K562 (cell line): ENCODE data around the gene UTP20. TPM values are rescaled to one million over a fixed set of nuclear protein-coding genes. Genes with fewer than 3 reads are reported as not detected.

ENCODE experiments used
- ATAC-seq: fragments of 200-7000 bp; cut with Tn5 transposase; 3 replicates; pipeline ENCODE4 v1.9.1; 2020; ENCODE audit warnings: moderate library complexity
- BruUV-seq: library from RNA; stranded (reverse); fragments of 400-500 nt; replicated peaks from 2 replicates; lab custom pipeline; 2021; lab: Mats Ljungman, UMichigan
- CTCF ChIA-PET: fragments of 300-600 bp; formaldehyde crosslinking; extraction: SDS; loops from one replicate; lab custom pipeline; 2021; ENCODE audit warnings: low intra/inter-chr PET ratio; lab: Yijun Ruan, JAX
- POLR2A ChIA-PET: fragments of 300-600, 350-650 bp; sonication (Branson Sonifier 250); formaldehyde crosslinking; extraction: SDS; loops from one replicate; lab custom pipeline; 2021; ENCODE audit warnings: antibody characterized with exemption, inconsistent platforms; lab: Yijun Ruan, JAX
- DNase-seq, 4 experiments: peaks; one replicate each; pipeline versions ENCODE4 v3.0.0 to v3.0.0-alpha.2; 2011 to 2018; ENCODE audit warnings: low spot score in 3 of 4, mixed read lengths in 3 of 4; ENCODE audit errors: extremely low read depth in 1 of 4
- FAIRE-seq: peaks from 2 replicates; lab custom pipeline; 2011; peaks lifted over from hg19 to GRCh38; lab: Jason Lieb, UNC
- H2AFZ ChIP-seq: 2 replicates; pipeline ENCODE4 v1.6.0; 2011; ENCODE audit warnings: low read depth, low read length, control low read depth, inconsistent platforms
- H3K27ac ChIP-seq: fragments of 200-600 bp; 3 replicates; pipeline ENCODE4 v1.8.0; 2011; ENCODE audit warnings: low read depth, mild to moderate bottlenecking, control low read depth, inconsistent platforms, low read length, moderate library complexity, mixed read lengths; ENCODE audit errors: extremely low read depth
- H3K27me3 ChIP-seq, 2 experiments: fragments of 300-600 bp in 1 of 2; 2 replicates in 1 of 2; 3 replicates in 1 of 2; pipeline versions ENCODE4 v1.6.0 to v1.8.0; 2011; ENCODE audit warnings: inconsistent platforms in 2 of 2, low read length in 2 of 2, mild to moderate bottlenecking in 1 of 2, mixed read lengths in 1 of 2, moderate library complexity in 1 of 2; ENCODE audit not compliant: control insufficient read depth in 2 of 2, insufficient read depth in 2 of 2
- H3K36me3 ChIP-seq: fragments of 300-600 bp; 3 replicates; pipeline ENCODE4 v1.8.0; 2011; ENCODE audit warnings: mild to moderate bottlenecking, low read length, inconsistent platforms; ENCODE audit not compliant: control insufficient read depth, insufficient read depth
- H3K4me1 ChIP-seq, 2 experiments: fragments of 200-600 bp in 1 of 2; replicated peaks in 1 of 2; 2 replicates in 1 of 2; 3 replicates in 1 of 2; pipeline versions ENCODE4 v1.5.1 to v1.8.0; 2011; ENCODE audit warnings: inconsistent platforms in 2 of 2, low read length in 2 of 2, mild to moderate bottlenecking in 1 of 2, mixed read lengths in 1 of 2, moderate library complexity in 1 of 2; ENCODE audit not compliant: control insufficient read depth in 2 of 2, insufficient read depth in 2 of 2
- H3K4me2 ChIP-seq: 2 replicates; pipeline ENCODE4 v1.6.1; 2011; ENCODE audit warnings: low read length, control low read depth, inconsistent platforms, mixed read lengths; ENCODE audit not compliant: insufficient read depth
- H3K4me3 ChIP-seq: fragments of 200-600 bp; sonication (generic), shearing (Covaris generic); 2 replicates; pipeline ENCODE4 v1.5.1; 2016; ENCODE audit warnings: control low read depth, inconsistent platforms
- H3K79me2 ChIP-seq: fragments of 200-600 bp; 3 replicates; pipeline ENCODE4 v1.8.0; 2011; ENCODE audit warnings: low read length, inconsistent platforms; ENCODE audit not compliant: control insufficient read depth, insufficient read depth
- H3K9ac ChIP-seq, 2 experiments: 2 replicates each; pipeline versions ENCODE4 v1.6.0 to v1.6.1; 2011; ENCODE audit warnings: low read depth in 2 of 2, low read length in 2 of 2, control low read depth in 1 of 2, inconsistent platforms in 1 of 2, mild to moderate bottlenecking in 1 of 2, mixed read lengths in 1 of 2; ENCODE audit not compliant: insufficient read depth in 1 of 2
- H3K9me1 ChIP-seq: one replicate; pipeline ENCODE4 v1.6.0; 2011; ENCODE audit warnings: inconsistent platforms, mild to moderate bottlenecking, low read length, moderate library complexity; ENCODE audit not compliant: control insufficient read depth, insufficient read depth
- H3K9me3 ChIP-seq: replicated peaks from 2 replicates; pipeline ENCODE4 v1.5.1; 2011; ENCODE audit warnings: low read depth, low read length, inconsistent platforms; ENCODE audit not compliant: control insufficient read depth, insufficient read depth
- H4K20me1 ChIP-seq: replicated peaks from 2 replicates; pipeline ENCODE4 v1.6.1; 2011; ENCODE audit warnings: low read length, inconsistent platforms, mixed read lengths; ENCODE audit not compliant: control insufficient read depth, insufficient read depth
- ZBTB5 ChIP-seq: fragments of 450-650 bp; IDR thresholded peaks from 2 replicates; pipeline ENCODE4 v1.6.1; 2017; ENCODE audit warnings: antibody characterized with exemption
- WGBS: fragments of 100-300 bp; shearing (Covaris generic); methylation state at CpG from one replicate; pipeline ENCODE4 v1.1.6; 2016; ENCODE audit warnings: low coverage, mixed read lengths; ENCODE audit not compliant: insufficient coverage; ENCODE audit errors: missing lambda C conversion rate; 5-methylcytosine and 5-hydroxymethylcytosine counted together
- in situ Hi-C: fragments of 300-500 bp; cut with MboI; formaldehyde crosslinking; loops from 4 replicates; pipeline ENCODE4 v1.15.0; 2018; ENCODE audit warnings: inconsistent platforms, mixed read lengths
- intact Hi-C: fragments of 100-400 bp; cut with micrococcal nuclease; formaldehyde crosslinking; loops from 2 replicates; pipeline ENCODE4 v1.14.2; 2022
- polyA plus RNA-seq, 8 experiments: library from polyadenylated mRNA; depleted of rRNA in 4 of 8; stranded (reverse) in 5 of 8; unstranded in 3 of 8; fragments of >200 nt; fragmentation: Nextera tagmentation in 2 of 8; fragmentation: Illumina TruSeq in 1 of 8; extraction: Ambion mirVana in 2 of 8; extraction: Trizol in 1 of 8; gene quantifications; 2 replicates each; pipeline versions ENCODE4 v1.2.1 to v1.2.3, GENCODE V29; 2011 to 2014; ENCODE audit warnings: inconsistent platforms in 1 of 8, missing spikeins in 1 of 8
- total RNA-seq, 7 experiments: library from RNA; depleted of rRNA in 6 of 7; stranded (reverse); fragments of >200 nt in 6 of 7; fragmentation: Illumina TruSeq in 2 of 7; extraction: Trizol in 2 of 7; gene quantifications; 2 replicates each; pipeline versions ENCODE4 v1.2.1 to v1.2.3, GENCODE V29; 2011 to 2021; ENCODE audit warnings: low replicate concordance in 1 of 7
- TF ChIP-seq, protein P1 (sequence below): fragments of 250-450 bp; sonication (Bioruptor Pico); IDR thresholded peaks from 2 replicates; pipeline ENCODE4 v1.8.0; 2022; ENCODE audit warnings: inconsistent platforms, mild to moderate bottlenecking, moderate library complexity, borderline replicate concordance

Gene UTP20
- total and polyA plus RNA-seq, 9 of the 15 experiments (the other 6 are each of a cell fraction or from before 2014, with no cell fraction given) = 4.3 to 41.3 (median 20.7) TPM

DNA sequence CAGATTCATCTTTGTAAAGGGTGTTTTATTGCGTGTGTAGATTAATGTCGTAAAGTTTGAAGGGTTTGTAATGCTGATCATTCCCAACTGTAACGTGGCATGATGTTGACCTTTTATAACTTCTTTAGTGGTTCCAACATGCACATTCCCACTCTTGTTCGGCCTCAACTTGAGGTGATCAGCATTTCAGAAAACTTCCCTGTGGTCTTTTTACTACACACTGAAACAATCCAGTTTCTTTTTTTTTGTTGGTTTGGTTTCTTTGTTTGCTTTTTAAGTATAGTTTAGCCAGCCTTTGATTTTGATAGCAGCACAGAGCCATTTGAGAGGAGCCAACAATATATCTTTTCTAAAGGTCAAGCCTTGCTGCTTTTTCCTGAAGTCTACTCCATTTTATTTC is 22.8 kb downstream of the UTP20 start:
- no peak for TF ChIP-seq ZBTB5
- TF ChIP-seq, protein P1, sequence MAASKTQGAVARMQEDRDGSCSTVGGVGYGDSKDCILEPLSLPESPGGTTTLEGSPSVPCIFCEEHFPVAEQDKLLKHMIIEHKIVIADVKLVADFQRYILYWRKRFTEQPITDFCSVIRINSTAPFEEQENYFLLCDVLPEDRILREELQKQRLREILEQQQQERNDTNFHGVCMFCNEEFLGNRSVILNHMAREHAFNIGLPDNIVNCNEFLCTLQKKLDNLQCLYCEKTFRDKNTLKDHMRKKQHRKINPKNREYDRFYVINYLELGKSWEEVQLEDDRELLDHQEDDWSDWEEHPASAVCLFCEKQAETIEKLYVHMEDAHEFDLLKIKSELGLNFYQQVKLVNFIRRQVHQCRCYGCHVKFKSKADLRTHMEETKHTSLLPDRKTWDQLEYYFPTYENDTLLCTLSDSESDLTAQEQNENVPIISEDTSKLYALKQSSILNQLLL (CRISPR knock-in tag) = 0 out of 2 replicates have a peak, but pooled peaks have one; percentile 31
- H3K79me2 ChIP-seq = no peaks in the 10 kb centered on the region
- in situ Hi-C loops = no loop called here
- peaks cover 89% of the 10 kb centered on the region for H3K36me3 ChIP-seq
- no peak overlapping the region for H3K9ac ChIP-seq
- no peak overlapping the region for H3K4me2 ChIP-seq
- intact Hi-C loops = no loop called here
- no peak overlapping the region for H3K4me3 ChIP-seq
- no TSS peak for BruUV-seq
- H3K4me1 ChIP-seq = no peaks in the 10 kb centered on the region
- no peak overlapping the region for H2AFZ ChIP-seq
- DNase-seq (no peak), ATAC-seq (no peak), FAIRE-seq (no peak)
- H3K9me1 ChIP-seq = no peaks in the 10 kb centered on the region
- 99% methylated on average over 4 of the region's 4 CpGs for whole genome bisulfite sequencing
- H3K9me3 ChIP-seq = no peaks in the 10 kb centered on the region
- ChIA-PET POLR2A (no interaction called here), CTCF (no interaction called here)
- no peaks in the 10 kb centered on the region for H4K20me1 ChIP-seq
- no peaks in the 10 kb centered on the region for H3K27me3 ChIP-seq
- H3K27ac ChIP-seq = no peak overlapping the region
